B cell (primary cell): Measurements from ENCODE around the gene MPND. TPM values are rescaled to one million over a fixed set of nuclear protein-coding genes. Genes with fewer than 3 reads are reported as not detected.

Experiments used
- ATAC-seq: fragments of 200-7000 bp; cut with Tn5 transposase; one replicate; pipeline ENCODE4 v1.10.0; 2021; ENCODE audit warnings: low read depth, mild to moderate bottlenecking, moderate number of reproducible peaks, moderate library complexity
- CTCF ChIA-PET: fragments of 350-600 bp; sonication (Branson Sonifier 250); formaldehyde crosslinking; loops from one replicate; lab custom pipeline; 2021; ENCODE audit warnings: antibody characterized with exemption, inconsistent platforms; lab: Charles Lee
- POLR2A ChIA-PET: fragments of 350-600 bp; sonication (Branson Sonifier 250); formaldehyde crosslinking; loops from one replicate; lab custom pipeline; 2021; ENCODE audit warnings: antibody characterized with exemption; lab: Charles Lee
- DNase-seq: peaks from one replicate; pipeline ENCODE4 v3.0.0; 2013
- H2AFZ ChIP-seq: 2 replicates; pipeline ENCODE4 v1.6.1; 2012; ENCODE audit warnings: mild to moderate bottlenecking, low read depth, low read length; ENCODE audit not compliant: insufficient read depth, poor library complexity, severe bottlenecking
- H3K27ac ChIP-seq, 2 donors: 1 replicate in 1 of 2; 2 replicates in 1 of 2; pipeline ENCODE4 v1.5.1; 2012 to 2013; ENCODE audit warnings: low read length in 2 of 2, mild to moderate bottlenecking in 2 of 2, moderate library complexity in 1 of 2
- H3K27me3 ChIP-seq, 4 experiments: fragments of 200-600 bp in 1 of 4; sonication (generic) in 1 of 4; replicated peaks in 1 of 4; 1 replicate in 2 of 4; 2 replicates in 2 of 4; pipeline versions ENCODE4 v1.6.1 to v1.7.0; 2013 to 2016; ENCODE audit warnings: low read length in 3 of 4, mild to moderate bottlenecking in 2 of 4, mixed read lengths in 1 of 4, moderate library complexity in 1 of 4; ENCODE audit not compliant: insufficient read depth in 4 of 4, control insufficient read depth in 3 of 4; ENCODE audit errors: control extremely low read depth in 1 of 4
- H3K36me3 ChIP-seq, 2 experiments: replicated peaks in 1 of 2; 1 replicate in 1 of 2; 2 replicates in 1 of 2; pipeline versions ENCODE4 v1.6.1 to v1.7.1; 2013; ENCODE audit warnings: low read length in 1 of 2; ENCODE audit not compliant: insufficient read depth in 2 of 2, control insufficient read depth in 1 of 2; ENCODE audit errors: control extremely low read depth in 1 of 2, extremely low read depth in 1 of 2
- H3K4me1 ChIP-seq, 2 donors: fragments of 200-600 bp in 1 of 2; sonication (generic) in 1 of 2; 1 replicate in 1 of 2; 2 replicates in 1 of 2; pipeline versions ENCODE4 v1.5.1 to v1.6.1; 2013 to 2017; ENCODE audit warnings: low read length in 2 of 2; ENCODE audit not compliant: control insufficient read depth in 2 of 2, insufficient read depth in 2 of 2
- H3K4me2 ChIP-seq: replicated peaks from 2 replicates; pipeline ENCODE3; 2012; ENCODE audit warnings: mild to moderate bottlenecking, low read depth, low read length; ENCODE audit not compliant: poor library complexity, severe bottlenecking
- H3K4me3 ChIP-seq, 5 experiments: fragments of 200-600 bp in 1 of 5; sonication (generic) in 1 of 5; 1 replicate in 3 of 5; 2 replicates in 2 of 5; pipeline versions ENCODE4 v1.5.1 to v1.7.0; 2011 to 2016; ENCODE audit warnings: low read length in 4 of 5, mild to moderate bottlenecking in 4 of 5, low read depth in 2 of 5, control low read depth in 1 of 5, moderate library complexity in 1 of 5; ENCODE audit not compliant: insufficient read depth in 1 of 5; ENCODE audit errors: control extremely low read depth in 1 of 5, extremely low read depth in 1 of 5
- H3K79me2 ChIP-seq: fragments of 200-600 bp; sonication (generic); one replicate; pipeline ENCODE4 v1.6.0; 2016; ENCODE audit warnings: low read length; ENCODE audit not compliant: control insufficient read depth, insufficient read depth
- H3K9ac ChIP-seq: fragments of 200-600 bp; sonication (generic); 2 replicates; pipeline ENCODE4 v1.6.1; 2017; ENCODE audit warnings: mild to moderate bottlenecking, low read length, moderate library complexity
- H3K9me3 ChIP-seq, 3 donors: one replicate each; pipeline versions ENCODE4 v1.6.1 to v1.7.1; 2013; ENCODE audit warnings: low read length in 2 of 3; ENCODE audit not compliant: control insufficient read depth in 2 of 3, insufficient read depth in 1 of 3; ENCODE audit errors: control extremely low read depth in 1 of 3
- H4K20me1 ChIP-seq: 2 replicates; pipeline ENCODE4 v1.6.0; 2012; ENCODE audit warnings: mild to moderate bottlenecking, low read length; ENCODE audit not compliant: insufficient read depth, control insufficient read depth, poor library complexity, severe bottlenecking
- H3K27ac Mint-ChIP-seq: one replicate; pipeline ENCODE4 v1.8.0; 2021; ENCODE audit warnings: mixed read lengths
- H3K27me3 Mint-ChIP-seq: one replicate; pipeline ENCODE4 v1.8.0; 2021; ENCODE audit warnings: mixed read lengths
- H3K4me1 Mint-ChIP-seq: one replicate; pipeline ENCODE4 v1.8.0; 2021; ENCODE audit warnings: mixed read lengths
- H3K4me3 Mint-ChIP-seq: one replicate; pipeline ENCODE4 v1.8.0; 2021; ENCODE audit warnings: mixed read lengths
- H3K9me3 Mint-ChIP-seq: one replicate; pipeline ENCODE4 v1.8.0; 2022; ENCODE audit warnings: mixed read lengths; ENCODE audit not compliant: insufficient read depth
- EZH2 ChIP-seq: IDR thresholded peaks from 2 replicates; pipeline ENCODE4 v1.6.1; 2012; ENCODE audit warnings: borderline replicate concordance, low read depth, mild to moderate bottlenecking, moderate library complexity, low read length; ENCODE audit not compliant: insufficient read depth, poor library complexity, severe bottlenecking
- WGBS: methylation state at CpG from one replicate; pipeline ENCODE4 v1.1.5; 2013; ENCODE audit warnings: missing lambda C conversion rate; ENCODE audit not compliant: insufficient coverage; 5-methylcytosine and 5-hydroxymethylcytosine counted together
- intact Hi-C: fragments of 100-400 bp; cut with micrococcal nuclease; formaldehyde crosslinking; loops from one replicate; pipeline ENCODE4 v1.10.0; 2022
- polyA plus RNA-seq: library from polyadenylated mRNA; depleted of rRNA; stranded (reverse); fragments of >200 nt; gene quantifications from 2 replicates; pipeline ENCODE4 v1.2.3, GENCODE V29; 2012
- total RNA-seq, 2 donors: library from RNA; stranded (reverse); fragments of 120-200 nt in 1 of 2; gene quantifications; 1 replicate in 1 of 2; 2 replicates in 1 of 2; pipeline versions ENCODE4 v1.2.3 to v1.2.4, GENCODE V29; 2013 to 2022
- TF ChIP-seq, protein P1 (sequence below): fragments of 200-600 bp; IDR thresholded peaks from one replicate; pipeline ENCODE4 v1.8.0; 2022; ENCODE audit warnings: antibody characterized with exemption, mild to moderate bottlenecking

The MPND gene
- total and polyA plus RNA-seq, 2 donors (not counting 1 experiment from before 2014, with no cell fraction given) = 14.5 to 25.6 TPM

DNA sequence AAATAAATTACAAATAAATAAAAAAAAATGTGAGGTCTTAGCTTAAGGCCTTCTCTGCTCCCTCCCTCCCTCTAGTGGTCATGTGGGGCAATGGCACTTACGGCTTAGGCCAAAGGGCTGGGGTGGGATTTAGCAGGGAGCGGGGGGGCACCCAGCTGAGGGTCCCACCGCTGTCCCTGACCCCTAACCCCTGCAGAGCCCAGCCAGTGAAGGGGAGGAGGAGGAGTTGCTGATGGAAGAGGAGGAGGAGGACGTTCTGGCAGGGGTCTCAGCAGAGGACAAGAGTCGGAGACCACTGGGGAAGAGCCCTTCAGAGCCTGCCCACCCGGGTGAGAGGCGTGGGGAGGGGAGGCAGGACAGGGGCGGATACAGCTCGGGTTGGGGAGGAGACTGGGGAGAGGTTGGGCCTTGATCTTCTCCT lies 9.3 kb downstream of the MPND start:
- Mint-ChIP-seq H3K4me3 (no peak overlapping the region), H3K27me3 (no peaks in the 10 kb centered on the region), H3K4me1 (peaks cover 2% of the 10 kb centered on the region), H3K27ac (peak overlapping the region; percentile 61), H3K9me3 (no peaks in the 10 kb centered on the region)
- Histone ChIP-seq H3K9ac (no peak overlapping the region), H3K4me2 (no peak overlapping the region), H3K36me3 (peaks cover 2 to 5% of the 10 kb centered on the region in 2 experiments), H4K20me1 (no peaks in the 10 kb centered on the region), H3K27me3 (no peaks in the 10 kb centered on the region), H3K4me3 (no peak overlapping the region), H3K4me1 (peaks cover 0 to 5% of the 10 kb centered on the region in 2 donors), H3K27ac (no peak overlapping the region), H3K9me3 (no peaks in the 10 kb centered on the region), H2AFZ (no peak overlapping the region), H3K79me2 (no peaks in the 10 kb centered on the region)
- ATAC-seq (peak; percentile 86), DNase-seq (peak; percentile 78)
- POLR2A ChIA-PET = interaction anchor here (0.5 to 1.9 kb wide), 6 partner anchors 10 to 1365 kb away, joined by 3 to 11 read pairs (median 4); partner anchors contain the start of gene MPND
- 65% methylated on average over 6 of the region's 9 CpGs for WGBS
- intact Hi-C loops = loop anchor here (1.0 kb wide), 2 partner anchors 17 to 85 kb away; no protein-coding TSS in a partner anchor
- CTCF ChIA-PET = interaction anchor here (0.6 to 2.6 kb wide), 27 partner anchors 9 to 367 kb away, joined by 3 to 37 read pairs (median 4); partner anchors contain the start of genes CHAF1A, MPND and SH3GL1
- TF ChIP-seq, protein P1, sequence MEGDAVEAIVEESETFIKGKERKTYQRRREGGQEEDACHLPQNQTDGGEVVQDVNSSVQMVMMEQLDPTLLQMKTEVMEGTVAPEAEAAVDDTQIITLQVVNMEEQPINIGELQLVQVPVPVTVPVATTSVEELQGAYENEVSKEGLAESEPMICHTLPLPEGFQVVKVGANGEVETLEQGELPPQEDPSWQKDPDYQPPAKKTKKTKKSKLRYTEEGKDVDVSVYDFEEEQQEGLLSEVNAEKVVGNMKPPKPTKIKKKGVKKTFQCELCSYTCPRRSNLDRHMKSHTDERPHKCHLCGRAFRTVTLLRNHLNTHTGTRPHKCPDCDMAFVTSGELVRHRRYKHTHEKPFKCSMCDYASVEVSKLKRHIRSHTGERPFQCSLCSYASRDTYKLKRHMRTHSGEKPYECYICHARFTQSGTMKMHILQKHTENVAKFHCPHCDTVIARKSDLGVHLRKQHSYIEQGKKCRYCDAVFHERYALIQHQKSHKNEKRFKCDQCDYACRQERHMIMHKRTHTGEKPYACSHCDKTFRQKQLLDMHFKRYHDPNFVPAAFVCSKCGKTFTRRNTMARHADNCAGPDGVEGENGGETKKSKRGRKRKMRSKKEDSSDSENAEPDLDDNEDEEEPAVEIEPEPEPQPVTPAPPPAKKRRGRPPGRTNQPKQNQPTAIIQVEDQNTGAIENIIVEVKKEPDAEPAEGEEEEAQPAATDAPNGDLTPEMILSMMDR = peak; percentile 89
- TF ChIP-seq EZH2 = no peak

- Mint-ChIP-seq H3K27ac (no peak overlapping the region), H3K9me3 (no peaks in the 10 kb centered on the region), H3K27me3 (no peaks in the 10 kb centered on the region), H3K4me1 (peaks cover 2% of the 10 kb centered on the region), H3K4me3 (no peak overlapping the region)
- Histone ChIP-seq H3K4me3 (no peak overlapping the region), H3K36me3 (peaks cover 2 to 15% of the 10 kb centered on the region in 2 experiments), H3K4me1 (peaks cover 0 to 5% of the 10 kb centered on the region in 2 donors), H3K4me2 (no peak overlapping the region), H3K27ac (no peak overlapping the region), H3K9ac (no peak overlapping the region), H3K79me2 (no peaks in the 10 kb centered on the region), H3K9me3 (no peaks in the 10 kb centered on the region), H2AFZ (no peak overlapping the region), H4K20me1 (no peaks in the 10 kb centered on the region), H3K27me3 (no peaks in the 10 kb centered on the region)
- POLR2A ChIA-PET = interaction anchor here (0.7 kb wide), 1 partner anchor 11 kb away, joined by 3 read pairs; the partner anchor contains the start of gene MPND
- DNase-seq = no peak
- CTCF ChIA-PET = interaction anchor here (0.6 to 2.5 kb wide), 4 partner anchors 30 to 91 kb away, joined by 3 to 12 read pairs (median 3); no protein-coding TSS in a partner anchor
- intact Hi-C loops = no loop called here
- no peak for ATAC-seq
- WGBS = 98% methylated on average over 10 of the region's 12 CpGs
- TF ChIP-seq EZH2 = no peak
- TF ChIP-seq, protein P1 = no peak
These were observed 10.9 kb downstream of the MPND start for GRCh38 chr19:4354282-4354681.
